Upper lobe of right lung (tissue), 1 donor: ENCODE data around the gene DIS3L2. TPM values are rescaled to one million over a fixed set of nuclear protein-coding genes. Genes with fewer than 3 reads are reported as not detected.
"Not testable (repeated sequence)": the region's sequence is repeated elsewhere in the genome, so short reads cannot be mapped to it uniquely, and the experiment has no call there.

Experiments used
- ATAC-seq: fragments of 200-7000 bp; cut with Tn5 transposase; one replicate; pipeline ENCODE4 v1.9.1; 2020; ENCODE audit warnings: mild to moderate bottlenecking, moderate library complexity
- DNase-seq: peaks from one replicate; pipeline ENCODE4 v3.0.0-alpha.2; 2020
- H3K27ac ChIP-seq: fragments of 200-600 bp; one replicate; pipeline ENCODE4 v1.8.0; 2022
- H3K27me3 ChIP-seq: fragments of 200-600 bp; one replicate; pipeline ENCODE4 v1.8.0; 2022; ENCODE audit warnings: mild to moderate bottlenecking
- H3K36me3 ChIP-seq: fragments of 200-600 bp; one replicate; pipeline ENCODE4 v1.8.0; 2022
- H3K4me1 ChIP-seq: fragments of 200-600 bp; one replicate; pipeline ENCODE4 v1.8.0; 2022
- H3K4me3 ChIP-seq: fragments of 200-600 bp; one replicate; pipeline ENCODE4 v1.8.0; 2022; ENCODE audit warnings: mild to moderate bottlenecking
- H3K9me3 ChIP-seq: fragments of 200-600 bp; one replicate; pipeline ENCODE4 v1.8.0; 2022
- intact Hi-C: fragments of 100-400 bp; cut with DNase I; formaldehyde crosslinking; loops from one replicate; pipeline ENCODE4 v1.11.0; 2022
- total RNA-seq: library from RNA; stranded (reverse); fragmentation: NEBNext Ultra II Directional; extraction: Animal tissue kit (Norgen Biotek cat#: 25700); gene quantifications from one replicate; pipeline ENCODE4 v1.2.1, GENCODE V29; 2021
- TF ChIP-seq, protein P1 (sequence below): fragments of 200-600 bp; IDR thresholded peaks from one replicate; pipeline ENCODE4 v1.8.0; 2022; ENCODE audit warnings: antibody characterized with exemption
- donor health status: DM: no; HTN: yes; CAD: no; lungs with severe emphysema.

Gene DIS3L2
- total RNA-seq, 1 donor from 2014 or later = 35.8 TPM

DNA sequence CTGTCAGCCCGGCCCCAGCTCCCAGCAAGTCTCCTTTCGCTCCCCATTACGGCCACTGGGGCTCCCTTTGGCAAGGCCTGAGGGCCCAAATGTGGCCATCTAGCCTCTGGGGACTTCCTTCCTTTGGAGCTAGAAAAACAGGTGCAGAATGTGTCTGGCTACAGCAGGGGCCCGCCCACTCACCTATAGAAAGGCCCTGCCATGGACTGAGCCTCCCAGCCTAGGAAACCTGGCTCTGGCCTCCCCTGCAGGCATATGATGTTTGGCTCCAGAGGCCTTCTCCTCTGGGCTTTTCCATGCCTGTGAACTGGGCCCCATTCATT, 361.8 kb downstream of the DIS3L2 start:
- Histone ChIP-seq H3K4me3 (no peak overlapping the region), H3K27ac (no peak overlapping the region), H3K4me1 (no peaks in the 10 kb centered on the region), H3K27me3 (no peaks in the 10 kb centered on the region), H3K36me3 (no peaks in the 10 kb centered on the region), H3K9me3 (no peaks in the 10 kb centered on the region)
- intact Hi-C loops = no loop called here
- DNase-seq (no peak), ATAC-seq (no peak)
- TF ChIP-seq, protein P1, sequence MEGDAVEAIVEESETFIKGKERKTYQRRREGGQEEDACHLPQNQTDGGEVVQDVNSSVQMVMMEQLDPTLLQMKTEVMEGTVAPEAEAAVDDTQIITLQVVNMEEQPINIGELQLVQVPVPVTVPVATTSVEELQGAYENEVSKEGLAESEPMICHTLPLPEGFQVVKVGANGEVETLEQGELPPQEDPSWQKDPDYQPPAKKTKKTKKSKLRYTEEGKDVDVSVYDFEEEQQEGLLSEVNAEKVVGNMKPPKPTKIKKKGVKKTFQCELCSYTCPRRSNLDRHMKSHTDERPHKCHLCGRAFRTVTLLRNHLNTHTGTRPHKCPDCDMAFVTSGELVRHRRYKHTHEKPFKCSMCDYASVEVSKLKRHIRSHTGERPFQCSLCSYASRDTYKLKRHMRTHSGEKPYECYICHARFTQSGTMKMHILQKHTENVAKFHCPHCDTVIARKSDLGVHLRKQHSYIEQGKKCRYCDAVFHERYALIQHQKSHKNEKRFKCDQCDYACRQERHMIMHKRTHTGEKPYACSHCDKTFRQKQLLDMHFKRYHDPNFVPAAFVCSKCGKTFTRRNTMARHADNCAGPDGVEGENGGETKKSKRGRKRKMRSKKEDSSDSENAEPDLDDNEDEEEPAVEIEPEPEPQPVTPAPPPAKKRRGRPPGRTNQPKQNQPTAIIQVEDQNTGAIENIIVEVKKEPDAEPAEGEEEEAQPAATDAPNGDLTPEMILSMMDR = no peak

DNA sequence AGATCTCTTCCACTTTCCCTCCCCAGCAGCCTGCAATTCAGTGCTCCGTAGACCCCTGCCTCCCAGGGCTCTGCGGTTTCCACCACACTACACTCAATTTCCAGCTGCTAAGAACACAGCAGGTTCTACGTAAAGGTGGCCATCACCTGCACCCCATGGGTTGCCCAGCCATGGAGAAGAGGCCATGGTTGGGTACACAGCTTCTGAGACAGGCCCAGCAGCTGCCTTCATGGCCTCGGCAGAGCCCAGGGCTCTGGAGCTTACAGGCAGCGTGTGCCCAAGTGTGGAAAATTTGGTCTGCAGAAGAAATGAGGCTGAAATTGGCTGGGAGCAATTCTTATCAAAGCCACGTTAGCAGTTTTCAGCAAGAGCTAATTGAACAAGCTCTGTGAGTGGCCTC, 362.5 kb downstream of the DIS3L2 start:
- intact Hi-C loops, H3K4me3 ChIP-seq, H3K27me3 ChIP-seq, H3K27ac ChIP-seq, DNase-seq, H3K9me3 ChIP-seq, ATAC-seq, H3K36me3 ChIP-seq, H3K4me1 ChIP-seq: not testable (repeated sequence)

DNA sequence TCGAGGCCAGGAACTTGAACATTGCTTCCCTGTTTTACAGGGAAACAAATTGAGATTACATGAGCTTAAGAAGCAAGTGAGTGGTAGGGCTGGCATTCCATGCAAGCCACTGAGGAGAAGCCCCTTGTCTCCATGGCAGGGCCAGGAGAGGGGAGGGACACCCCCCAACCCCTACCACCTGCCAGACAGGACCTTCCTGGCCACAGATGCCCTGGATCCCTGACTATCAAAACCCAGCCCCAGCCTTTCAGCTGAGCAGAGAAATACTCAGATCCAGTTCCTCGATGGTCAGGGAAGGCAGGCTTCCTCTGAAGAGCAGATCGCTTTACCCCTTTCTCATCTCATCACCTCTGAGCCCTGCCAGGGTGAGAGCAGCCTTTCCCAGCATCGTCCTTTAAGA, 363.3 kb downstream of the DIS3L2 start:
- no peak for DNase-seq
- Histone ChIP-seq H3K27me3 (no peaks in the 10 kb centered on the region), H3K4me1 (no peaks in the 10 kb centered on the region), H3K4me3 (no peak overlapping the region), H3K27ac (no peak overlapping the region), H3K9me3 (no peaks in the 10 kb centered on the region), H3K36me3 (no peaks in the 10 kb centered on the region)
- no peak for ATAC-seq
- TF ChIP-seq, protein P1 = no peak
- intact Hi-C loops = no loop called here

DNA sequence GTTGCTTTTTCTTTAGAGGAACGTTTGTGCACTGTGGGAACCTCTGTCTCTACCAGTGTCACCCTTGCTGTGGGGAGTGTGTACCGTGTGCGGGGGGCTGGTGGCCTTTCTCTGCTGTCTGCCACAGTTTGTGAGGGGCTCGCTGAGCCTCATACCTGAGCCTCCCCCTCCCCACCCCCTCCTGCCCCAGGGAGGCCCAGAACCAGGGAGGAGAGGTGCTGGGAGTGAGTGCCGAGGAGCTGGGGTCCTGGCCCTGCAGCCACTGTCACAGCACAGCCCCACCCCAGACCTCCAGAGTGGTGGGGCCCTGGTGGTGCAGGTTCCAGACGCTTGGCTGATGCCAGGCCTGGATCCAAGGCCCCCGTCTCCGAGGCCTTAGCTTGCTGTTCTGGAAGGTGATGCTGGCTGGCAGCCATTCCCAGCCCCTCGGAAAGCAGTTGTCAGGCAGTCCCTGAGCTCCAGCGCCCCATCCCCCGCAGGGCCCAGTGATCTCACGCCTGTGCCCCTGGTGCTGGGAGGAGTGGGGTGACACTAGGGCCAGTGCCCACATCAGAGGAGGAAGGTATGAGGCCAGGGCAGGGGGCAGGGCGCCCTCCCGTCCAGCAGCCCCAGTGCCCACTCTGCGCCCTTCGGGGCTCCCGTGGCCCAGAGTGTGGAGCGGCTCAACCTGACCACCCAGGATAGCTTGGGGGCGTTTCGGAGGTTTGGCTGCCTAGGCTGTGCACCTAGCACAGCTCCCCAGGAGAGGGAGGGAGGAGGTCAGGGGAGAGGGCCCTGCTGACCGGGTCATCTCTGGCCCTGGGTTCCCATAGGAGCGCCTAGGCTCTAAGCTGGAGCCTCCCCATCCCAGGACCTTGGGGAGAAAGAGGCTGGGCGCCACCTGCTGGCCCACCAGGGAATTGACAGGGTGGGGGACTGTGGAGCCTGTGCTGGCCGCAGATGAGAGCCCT, 364.1 kb downstream of the DIS3L2 start:
- Histone ChIP-seq H3K27me3 (no peaks in the 10 kb centered on the region), H3K4me3 (no peak overlapping the region), H3K4me1 (no peaks in the 10 kb centered on the region), H3K36me3 (no peaks in the 10 kb centered on the region), H3K9me3 (no peaks in the 10 kb centered on the region), H3K27ac (no peak overlapping the region)
- intact Hi-C loops = no loop called here
- ATAC-seq (peak; percentile 80), DNase-seq (peak; percentile 81)
- TF ChIP-seq, protein P1 = peak; percentile 71

DNA sequence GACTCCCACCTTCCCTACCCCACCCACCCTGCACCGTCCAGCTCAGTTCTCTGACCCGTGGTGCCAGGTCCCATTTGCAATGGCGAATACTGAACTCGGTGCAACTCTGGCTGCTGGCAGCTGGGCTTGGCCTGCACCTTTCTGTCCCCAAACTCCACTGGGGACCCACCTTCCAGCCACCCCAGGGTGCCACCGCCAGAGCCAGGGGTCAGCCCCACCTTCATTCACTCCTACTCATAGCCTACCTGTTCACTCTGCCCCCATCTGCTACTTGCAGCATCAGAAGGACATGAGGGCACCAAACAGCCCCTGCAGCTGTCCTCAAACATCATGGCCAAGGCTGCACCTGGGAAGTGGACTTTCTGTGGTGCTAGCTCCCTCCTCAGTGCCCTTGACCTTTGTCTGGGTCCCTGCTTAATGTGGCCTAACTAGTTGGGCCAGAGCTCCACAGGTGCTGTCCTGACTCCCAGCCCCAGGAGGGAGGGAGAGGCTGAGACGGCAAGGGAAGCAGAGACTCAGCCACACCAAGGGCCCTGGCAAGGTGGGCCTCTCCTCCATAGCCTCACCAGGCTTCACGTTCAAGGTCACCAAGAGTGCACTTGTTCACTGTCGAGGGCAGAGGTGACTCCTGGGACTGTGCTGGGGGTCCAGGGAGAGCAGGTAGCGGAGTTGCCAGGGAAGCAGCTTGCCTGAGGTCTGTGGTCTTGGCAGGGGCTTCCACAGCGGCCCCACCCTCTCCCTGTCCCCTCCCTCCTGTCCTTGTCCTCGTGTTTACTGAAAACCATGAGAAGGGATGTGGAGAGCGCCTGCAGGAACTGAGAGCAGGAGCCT, 365.0 kb downstream of the DIS3L2 start:
- DNase-seq, H3K4me3 ChIP-seq, H3K9me3 ChIP-seq, ATAC-seq, H3K4me1 ChIP-seq, H3K27ac ChIP-seq, intact Hi-C loops, H3K36me3 ChIP-seq, H3K27me3 ChIP-seq: not testable (repeated sequence)
- TF ChIP-seq, protein P1 = peak; percentile 48
